Activated effector memory CD4-positive, alpha-beta T cell treated with anti-CD3 and anti-CD28 coated beads, Interleukin-2, amount 50 U/mL, for 16 hours (primary cell): Measurements from ENCODE around the gene ABLIM1.
A peak's percentile ranks its signal among the peaks of the same experiment; 100 is the strongest.

Source experiments
- DNase-seq: peaks from one replicate; pipeline ENCODE4 v3.0.0-alpha.2; 2020

Gene ABLIM1

DNA sequence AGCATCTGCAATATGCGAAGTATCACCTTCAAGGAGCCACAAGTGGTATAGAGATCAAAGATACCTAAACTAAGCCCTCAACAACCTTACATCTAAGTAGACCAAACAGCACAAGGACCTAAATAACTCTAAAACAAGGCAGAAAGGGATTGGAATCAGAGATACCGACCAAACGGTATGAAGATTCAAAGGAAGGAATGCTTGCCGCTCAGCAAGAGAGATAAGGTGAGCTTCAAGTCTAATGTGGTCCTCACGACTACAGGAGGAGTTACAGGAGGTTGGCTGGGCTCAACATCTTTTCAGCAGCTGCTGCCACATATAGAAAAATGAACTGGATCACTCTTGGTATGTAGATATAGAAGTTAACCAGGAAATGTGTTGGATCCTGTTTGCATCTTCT lies 11.6 kb downstream of the ABLIM1 start:
- DNase-seq, result no peak

DNA sequence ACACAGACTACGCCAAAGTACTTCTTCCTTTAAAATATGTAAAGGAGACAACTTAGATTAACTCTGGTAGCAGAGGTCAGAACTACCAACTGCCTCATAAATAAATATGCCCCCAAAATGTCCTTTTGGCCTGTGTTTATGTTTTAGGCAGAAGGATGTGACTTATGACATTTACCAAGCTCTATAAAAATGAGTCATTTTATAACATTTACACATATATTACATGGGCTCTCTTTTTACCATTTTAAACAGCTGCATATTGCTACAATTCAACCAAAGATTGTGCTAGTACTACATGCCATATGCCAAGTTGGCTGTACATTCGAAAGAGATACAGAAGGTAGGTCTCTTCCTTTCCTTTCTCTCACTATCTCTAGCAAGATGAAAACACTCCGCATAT lies 12.4 kb downstream of the ABLIM1 start:
- DNase-seq, result no peak

DNA sequence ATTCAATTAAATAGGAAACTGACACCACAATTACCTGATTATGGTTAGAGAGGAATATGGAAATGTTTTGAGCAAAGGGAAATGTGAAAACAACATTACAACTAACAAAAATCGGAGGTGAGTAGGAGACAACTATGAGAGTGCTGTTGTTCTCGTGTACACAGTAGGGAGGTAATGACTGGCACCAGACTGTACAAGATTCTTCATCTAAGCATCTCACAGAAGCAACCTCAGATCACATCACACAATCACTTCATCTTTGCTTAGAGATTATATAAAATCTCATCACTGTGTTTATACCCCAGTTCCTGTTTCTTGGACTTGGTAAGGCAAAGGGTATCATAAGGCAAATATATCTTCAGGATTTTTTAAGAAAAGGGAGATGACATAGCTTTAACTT lies 14.9 kb downstream of the ABLIM1 start:
- DNase-seq, result no peak

DNA sequence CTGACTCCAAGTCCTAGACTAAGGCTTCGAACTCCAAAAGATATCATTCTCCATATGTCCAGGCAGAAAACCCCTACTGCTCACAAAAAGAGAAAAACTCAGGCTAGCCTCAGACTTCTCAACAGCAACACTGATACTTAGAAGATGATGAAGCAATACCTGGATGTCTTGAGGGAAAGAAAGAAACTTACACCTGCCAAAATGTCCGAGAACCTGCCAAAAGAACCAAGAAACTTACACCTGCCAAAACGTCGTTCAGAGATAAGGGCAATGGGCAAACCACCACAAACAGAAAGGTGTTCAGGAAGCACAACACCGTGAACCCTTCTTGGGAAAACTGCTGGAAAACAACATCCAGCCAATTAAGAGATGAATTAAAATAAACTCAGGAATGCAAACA lies 15.3 kb downstream of the ABLIM1 start:
- no peak for DNase-seq

DNA sequence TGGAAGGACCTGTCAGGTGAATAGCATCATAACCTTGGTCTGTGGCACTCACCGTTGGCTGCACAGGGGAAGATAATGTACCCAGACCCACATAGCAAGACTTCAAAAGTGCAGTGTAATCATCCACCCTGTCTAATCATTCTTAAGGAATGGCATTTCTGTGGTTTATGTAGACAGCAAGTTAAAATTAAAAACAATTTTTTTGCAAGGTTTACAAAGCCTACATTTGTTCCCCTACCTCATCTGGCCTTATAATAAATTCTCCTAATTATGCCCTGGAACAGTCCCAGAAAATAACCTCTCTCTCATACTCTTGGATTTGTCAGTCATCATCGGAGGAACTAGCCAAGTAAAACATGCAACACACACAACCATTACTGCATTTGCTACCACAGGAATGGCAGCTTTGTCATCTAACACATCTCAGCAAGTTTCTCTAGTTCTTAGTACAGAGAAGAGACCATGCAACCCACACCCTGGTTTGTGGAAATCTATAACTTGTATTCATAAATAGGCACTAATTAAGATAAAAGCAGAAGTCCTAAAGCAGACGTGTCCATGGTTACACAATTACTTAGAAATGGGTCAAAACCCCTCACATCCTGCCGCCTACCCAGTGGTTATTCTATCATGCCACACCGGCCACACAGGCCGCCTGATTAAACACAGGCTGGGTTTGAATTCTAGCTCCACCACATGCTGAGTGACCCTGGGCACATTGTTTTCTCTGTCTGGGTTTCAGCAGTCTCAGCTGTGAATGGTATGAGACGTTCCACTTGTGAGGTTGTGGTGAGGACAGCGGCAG lies 19.1 kb downstream of the ABLIM1 start:
- no peak for DNase-seq

DNA sequence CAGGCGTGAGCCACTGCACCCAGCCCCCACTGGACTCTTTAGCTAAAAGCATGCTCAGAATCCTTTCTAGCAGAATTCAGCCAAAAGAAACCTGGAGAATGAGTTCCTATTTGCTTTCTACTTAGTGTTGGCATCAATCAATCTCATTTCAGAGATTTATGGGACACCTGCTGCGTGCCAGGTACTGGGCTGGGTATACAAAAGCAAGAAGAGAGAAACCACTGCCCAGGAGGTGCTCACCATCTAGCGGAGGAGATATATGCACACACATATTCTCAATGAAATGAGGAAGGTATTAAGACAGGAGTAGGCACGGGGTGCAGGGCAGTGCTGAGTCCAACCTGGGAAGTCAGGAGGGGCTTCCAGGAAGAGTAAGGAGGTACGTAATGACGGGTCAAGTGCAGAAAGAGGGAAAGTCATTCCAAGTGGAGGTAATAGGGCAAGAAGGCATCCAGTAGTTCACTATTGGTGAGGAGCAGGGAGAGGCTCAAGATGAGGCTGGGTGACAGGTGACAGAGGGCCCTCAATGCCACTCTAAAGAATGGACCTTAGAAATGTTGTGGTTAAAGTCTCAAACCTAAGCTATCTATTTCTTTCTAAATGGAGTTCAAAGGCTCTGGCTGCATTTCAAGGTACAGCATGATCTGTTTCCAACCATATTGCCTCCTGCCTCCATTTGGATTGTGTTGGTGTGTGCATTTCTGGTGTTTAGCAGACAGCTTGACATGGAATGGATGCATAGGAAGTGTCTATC lies 22.1 kb downstream of the ABLIM1 start:
- no peak for DNase-seq

DNA sequence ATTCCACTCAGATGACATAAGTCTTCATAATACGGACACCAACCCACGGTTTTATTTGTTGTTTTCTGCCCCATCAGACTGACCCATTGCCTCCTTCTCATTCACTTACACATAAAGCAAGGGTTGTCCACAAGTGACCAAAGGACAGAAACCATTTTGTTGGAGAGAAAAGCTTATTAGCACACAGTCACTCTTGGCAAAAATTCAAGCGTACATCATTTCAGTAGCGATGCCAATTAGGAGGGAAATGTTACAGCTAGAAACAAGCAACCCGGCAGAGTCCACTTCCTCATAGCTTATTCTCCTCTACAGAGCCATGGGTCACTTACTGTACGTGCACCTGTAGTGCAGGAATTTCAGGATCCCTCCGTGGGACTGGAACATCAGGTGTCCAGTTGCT lies 23.0 kb downstream of the ABLIM1 start:
- DNase-seq, result no peak

DNA sequence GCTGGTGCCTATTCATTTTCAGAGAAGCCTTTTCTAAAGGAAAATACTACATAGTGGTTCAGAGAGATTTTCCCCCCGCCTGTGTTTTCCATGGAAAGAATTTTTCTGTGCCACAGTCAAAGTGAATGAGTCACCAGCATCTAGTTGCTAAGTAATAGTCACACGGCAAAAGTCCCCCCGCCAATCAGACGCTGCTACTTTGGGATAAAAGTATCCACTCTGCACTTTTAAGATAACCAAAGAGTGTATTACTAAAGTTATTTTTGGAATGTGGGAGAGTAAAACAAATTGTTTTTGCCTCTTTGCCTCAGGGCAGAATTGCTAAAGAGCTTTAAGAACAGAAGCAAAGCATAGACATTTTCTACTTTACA lies 23.5 kb downstream of the ABLIM1 start:
- DNase-seq, result no peak

DNA sequence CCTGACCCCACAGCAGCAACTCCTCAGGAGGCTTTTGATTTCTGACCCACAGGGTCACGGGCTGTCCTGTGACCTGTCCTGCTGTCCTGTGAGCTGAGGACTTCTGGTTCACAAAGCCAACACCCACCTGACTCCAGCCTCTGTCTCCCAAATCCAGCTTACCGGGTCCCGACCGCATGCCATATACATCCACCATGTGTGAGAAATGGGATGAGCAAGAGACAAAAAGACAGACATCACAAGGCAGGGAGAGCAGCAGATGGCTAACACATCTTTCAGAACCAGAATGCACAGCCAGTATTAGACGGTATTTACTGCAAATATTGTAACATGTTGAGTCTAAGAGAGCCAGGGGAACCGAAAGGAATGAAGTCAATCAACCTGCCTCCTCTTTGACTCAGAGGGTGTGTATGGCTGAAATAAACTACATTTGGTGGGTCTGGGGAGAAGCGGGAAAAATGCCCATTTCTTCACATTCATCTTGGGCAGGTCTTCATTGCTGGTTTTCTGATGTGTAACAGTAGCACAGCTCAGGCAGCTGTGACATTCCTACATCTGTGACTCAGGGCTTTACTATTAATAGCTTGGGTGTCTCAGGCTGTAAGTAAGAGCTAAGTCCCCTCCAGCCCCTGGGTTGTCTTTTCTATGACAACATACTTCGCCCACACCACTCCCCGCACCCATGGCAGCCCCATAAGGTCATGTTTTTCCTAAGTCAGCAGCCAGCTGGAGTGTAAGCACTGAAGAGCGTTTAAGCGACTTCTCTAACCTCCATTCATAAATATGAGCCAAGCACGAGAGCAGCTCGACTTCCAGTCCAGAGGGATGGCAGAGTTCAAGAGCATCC lies 25.0 kb downstream of the ABLIM1 start:
- no peak for DNase-seq

DNA sequence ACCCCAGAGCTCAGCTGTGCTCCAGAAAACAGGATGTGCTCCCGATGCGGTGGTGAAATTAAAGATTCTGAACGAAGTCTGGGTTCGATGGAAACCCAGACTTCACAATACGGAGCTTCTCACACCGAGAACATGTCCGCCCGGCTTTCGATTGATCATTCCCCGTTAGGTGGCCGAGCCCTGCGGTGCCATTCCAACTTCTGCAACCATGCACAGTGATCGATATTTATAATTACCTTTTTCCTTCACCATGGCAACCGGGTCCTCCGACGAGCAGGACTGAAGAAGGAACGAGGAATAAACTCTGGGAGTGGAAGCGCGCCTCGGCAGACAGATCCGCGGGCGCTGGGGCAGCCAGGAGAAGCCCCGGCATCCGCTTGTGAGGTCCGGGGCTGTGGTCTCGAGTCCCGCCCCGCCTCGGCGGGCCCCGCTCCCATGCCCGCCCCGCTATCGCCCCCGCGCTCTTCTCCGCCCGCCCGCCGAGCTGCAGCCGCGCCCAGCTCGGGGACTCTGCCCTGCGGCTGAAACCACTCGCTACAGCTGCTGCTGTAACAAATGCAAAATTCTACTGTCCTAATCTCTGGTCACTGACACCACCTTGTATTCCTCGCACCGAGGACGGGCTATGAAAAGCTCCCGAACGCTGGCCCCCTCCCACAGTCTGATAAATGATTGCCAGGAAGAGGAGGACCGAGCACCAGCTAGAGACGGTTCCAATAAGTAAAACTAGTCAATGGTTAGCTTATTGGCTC lies 26.2 kb downstream of the ABLIM1 start:
- peak; percentile 69 for DNase-seq

DNA sequence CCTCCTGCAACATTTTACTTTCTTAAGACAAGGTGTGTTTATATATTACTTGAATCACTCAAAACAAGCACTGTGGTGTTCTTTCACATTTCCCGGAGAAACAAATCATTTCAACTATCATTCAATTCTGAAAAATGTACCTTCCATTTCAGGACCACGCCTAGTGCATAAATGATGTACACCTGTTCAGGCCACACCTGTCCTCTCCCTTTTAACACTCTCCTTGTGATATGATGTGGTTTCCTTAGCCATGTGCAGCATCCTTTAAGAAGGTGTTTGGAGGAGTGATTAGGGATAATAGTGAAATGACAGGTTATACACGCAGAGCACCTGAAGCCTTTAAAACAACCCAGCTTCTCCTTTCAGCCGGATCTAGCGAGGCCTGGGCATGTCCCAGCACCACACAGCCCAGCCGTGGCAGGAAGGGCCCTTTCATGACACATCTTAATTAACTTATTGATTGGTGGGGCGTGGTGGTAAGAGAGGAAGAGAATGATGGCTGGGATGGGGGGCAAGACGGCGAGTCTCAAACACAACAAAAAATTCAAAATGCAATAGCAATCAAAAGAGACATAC lies 26.9 kb downstream of the ABLIM1 start:
- no peak for DNase-seq

DNA sequence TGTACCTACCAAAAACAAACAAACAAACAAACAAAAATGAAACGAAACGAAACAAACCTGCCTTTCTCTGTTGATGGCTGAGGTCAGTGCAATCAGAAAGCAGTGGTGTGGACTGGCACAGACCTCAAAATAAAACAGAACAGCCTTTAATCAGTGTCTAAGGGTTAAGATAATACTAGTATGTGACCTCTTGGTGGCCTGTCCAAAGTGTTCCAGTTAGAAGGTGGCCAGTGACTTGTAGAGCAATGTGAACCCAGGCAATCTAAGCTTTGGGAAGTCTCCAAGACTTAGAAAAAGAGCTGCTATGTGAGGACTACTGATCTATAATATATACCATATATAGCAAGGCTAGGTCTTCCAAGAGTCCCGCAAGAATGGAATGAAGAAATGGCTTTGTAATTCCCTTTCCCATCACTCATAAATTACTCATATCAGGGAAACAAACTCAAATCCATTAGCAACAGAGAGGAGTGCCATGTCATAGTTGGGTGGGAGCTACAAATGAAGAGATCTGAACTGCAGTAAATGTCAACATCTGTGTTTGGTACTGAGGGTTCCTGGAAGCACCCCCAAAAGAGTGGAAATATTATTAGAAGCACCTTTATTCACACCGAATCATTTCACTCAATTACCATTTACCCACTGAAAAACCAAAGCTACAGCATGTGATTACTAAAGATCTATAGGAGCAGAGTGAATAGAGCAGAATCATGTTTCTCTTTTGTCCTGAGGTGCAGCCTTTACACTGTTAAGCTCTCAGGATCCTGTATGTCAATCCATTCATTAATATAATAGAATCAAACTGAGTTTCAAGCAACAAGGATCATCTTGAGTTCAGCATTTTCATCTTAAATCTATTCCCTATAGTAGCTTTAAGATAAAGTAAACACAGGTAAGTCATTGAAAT lies 28.0 kb downstream of the ABLIM1 start:
- DNase-seq, result no peak

DNA sequence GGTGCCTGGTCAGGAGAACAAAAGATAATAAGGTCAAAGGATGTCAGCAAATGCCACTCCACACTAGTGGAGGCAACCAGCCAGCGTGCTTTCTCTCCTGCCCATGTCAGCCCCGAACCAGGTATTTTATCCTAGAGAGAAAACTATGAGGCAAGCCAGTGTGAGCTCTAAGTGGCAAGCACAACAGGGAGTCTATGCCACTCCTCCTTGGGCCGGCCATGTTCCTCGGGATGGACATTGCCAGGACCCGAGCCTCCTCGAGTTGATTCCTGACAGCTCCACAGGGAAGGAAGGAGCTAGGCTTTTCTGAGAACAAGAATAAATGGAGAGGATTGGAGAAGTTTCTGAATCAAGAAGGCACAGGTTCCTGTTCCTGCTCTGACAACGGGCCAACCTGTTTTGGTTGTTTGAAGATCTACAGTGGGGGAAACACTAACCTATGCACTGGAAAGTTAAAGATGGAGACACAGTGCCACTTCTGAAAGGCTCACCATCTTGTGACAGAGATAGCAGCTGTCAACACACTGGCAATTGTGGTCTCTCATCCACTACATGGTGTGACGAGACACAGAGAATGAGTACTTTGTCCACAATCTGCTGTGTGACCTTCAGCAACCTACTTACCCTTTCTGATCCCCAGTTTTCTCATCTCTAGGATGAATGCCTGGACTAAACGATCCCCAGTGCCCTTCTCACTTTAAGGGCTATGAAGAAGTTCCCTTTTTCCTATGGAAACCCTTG lies 28.8 kb downstream of the ABLIM1 start:
- no peak for DNase-seq

DNA sequence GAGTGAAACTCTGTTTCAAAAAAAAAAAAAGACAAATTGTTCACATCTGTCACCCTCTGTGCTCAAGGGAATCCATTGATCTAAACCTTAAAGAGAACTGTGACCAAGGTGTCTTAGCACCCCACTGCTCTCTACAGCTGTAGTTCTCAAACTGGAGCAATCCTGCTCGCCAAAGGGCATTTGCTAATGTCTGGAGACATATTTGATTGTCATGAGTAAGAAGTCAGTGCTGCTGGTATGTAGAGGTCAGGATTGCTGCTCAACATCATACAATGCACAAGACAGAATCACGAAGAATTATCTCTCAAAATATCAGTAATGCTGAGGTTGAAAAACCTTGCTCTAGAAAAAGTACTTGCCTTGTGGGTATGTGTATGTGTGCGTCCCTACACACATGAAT lies 30.0 kb downstream of the ABLIM1 start:
- DNase-seq, result no peak

DNA sequence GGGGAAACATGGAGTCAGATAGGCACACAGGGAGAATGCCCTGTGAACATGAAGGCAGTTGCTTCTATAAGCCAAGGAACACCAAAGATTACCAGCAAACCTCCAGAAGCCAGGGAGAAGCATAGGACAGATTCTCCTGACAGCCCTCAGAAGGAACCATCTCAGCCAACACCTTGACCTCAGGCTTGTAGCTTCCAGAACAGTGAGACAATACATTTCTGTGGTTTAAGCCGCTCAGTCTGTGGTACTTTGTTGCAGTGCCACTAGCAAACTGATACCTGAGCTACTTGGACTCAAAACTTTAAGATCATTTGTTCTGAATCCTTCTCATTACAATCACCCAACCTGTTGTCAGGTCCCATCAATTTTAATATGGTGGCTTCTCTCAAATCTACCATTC lies 31.2 kb downstream of the ABLIM1 start:
- DNase-seq, result no peak

DNA sequence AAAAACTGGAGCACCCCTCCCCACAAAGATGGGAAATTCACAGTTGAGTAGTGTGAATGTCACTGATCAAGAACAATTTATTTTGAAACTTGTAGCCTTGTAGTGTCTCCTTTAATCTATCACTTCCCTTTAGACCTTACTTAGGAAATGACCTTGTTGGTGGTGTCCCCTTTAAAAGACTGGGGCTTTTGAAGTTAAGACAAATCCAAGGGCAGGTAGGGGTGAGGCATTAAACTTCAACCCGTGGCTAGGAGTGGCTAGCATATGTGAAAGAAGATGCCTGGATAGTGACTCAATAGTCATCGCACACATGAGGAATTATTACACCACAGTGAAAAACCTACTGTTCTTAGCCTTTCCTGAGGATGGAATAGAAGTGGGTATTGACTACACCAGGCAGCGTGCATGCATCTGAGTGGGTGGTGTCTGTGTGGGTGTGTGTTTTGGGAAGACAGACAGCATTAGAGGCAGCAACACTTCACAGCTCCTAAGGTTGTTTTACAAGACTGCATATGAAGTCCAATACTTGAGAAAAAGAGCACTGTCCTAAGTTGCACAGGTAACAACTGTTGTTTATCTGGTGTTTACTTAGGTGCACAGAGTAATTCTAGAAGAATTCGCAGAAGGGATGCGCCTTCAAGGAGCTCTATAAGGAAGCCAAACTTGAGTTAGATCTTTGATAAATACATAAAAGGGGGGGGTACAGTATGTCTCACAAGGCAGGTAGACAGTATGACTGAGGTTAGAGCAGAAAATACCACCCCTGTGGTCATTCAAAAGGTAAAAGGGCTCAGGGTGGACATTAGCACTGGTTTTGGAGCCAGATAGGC lies 32.9 kb downstream of the ABLIM1 start:
- no peak for DNase-seq

DNA sequence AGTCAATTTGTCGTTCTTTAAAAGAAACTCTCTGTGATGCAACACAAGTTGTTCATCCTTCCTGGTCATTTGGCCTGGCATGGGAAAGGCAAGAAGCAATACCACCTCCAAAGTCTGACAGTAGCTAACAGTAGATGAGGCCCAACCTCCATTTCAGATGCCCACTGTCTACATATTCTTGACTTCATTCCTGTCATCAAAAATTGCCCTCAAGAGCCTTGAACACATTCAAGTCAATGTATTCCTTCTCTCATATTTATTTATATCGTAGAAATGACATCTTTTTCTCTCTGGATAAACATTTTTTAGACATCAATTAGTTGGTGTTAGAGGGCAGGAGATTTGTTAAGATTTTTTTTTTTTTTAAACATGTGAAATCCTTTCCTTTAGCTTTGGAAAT lies 33.7 kb downstream of the ABLIM1 start:
- DNase-seq, result no peak

DNA sequence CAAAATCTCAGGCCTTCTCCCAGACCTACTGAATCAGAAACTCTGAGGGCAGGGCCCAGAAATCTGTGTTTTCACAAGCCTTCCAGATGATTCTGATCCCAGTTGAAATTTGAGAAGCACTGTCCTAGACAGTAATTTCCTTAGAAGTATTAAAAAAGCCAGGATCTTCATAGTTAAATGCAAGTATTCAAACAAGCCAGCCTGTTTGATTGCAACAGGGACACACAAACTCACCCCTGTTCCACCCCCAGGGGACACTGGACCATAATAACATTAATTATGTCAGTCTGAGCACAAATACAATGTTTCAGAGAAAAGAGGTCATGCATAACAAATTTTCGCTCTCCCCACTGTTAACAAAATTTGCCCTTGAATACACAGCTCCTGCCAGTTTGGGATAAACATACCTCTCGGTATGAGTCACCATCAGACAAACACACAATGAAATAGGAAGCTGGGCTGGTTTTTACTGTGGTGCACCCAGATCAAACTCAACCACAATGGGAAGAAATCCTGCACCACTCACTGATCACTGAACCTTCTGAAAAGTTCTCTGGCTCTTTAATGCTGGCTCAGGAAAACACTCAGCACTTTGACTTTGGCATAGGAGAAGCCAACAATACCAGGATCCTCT lies 34.3 kb downstream of the ABLIM1 start:
- DNase-seq, result no peak

DNA sequence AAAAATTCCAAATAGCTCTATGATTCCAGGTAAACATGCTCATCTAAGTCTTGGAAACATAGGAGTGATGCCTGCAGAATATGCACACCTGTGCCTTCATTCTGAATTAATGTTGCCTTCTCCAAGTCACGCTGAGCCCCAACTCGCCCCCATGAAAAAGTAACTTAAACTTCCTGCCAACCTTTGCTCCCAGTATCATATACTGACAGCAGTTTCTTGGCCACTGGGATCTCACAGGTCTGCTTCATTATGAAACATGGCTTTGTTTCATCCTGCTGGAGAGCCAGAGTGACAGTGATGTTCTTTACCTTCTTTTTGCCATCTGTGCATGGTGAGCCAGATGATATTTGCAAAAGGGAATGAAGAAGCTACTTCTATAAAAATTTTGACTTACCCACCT lies 34.9 kb downstream of the ABLIM1 start:
- DNase-seq, result no peak
